Effector memory CD4-positive, alpha-beta T cell (primary cell): Measurements from ENCODE around the gene ASB17.
"Not testable (repeated sequence)": the region's sequence is repeated elsewhere in the genome, so short reads cannot be mapped to it uniquely, and the experiment has no call there.

Experiments used
- DNase-seq, 3 donors: peaks; one replicate each; pipeline ENCODE4 v3.0.0-alpha.2; 2020
- H3K27ac ChIP-seq: 2 replicates; pipeline ENCODE4 v1.7.0; 2013; ENCODE audit warnings: mild to moderate bottlenecking, low read length, moderate library complexity; ENCODE audit not compliant: insufficient read depth, poor library complexity, severe bottlenecking
- H3K27me3 ChIP-seq: replicated peaks from 2 replicates; pipeline ENCODE4 v1.7.0; 2013; ENCODE audit warnings: mild to moderate bottlenecking, low read length; ENCODE audit not compliant: insufficient read depth, control insufficient read depth, poor library complexity, severe bottlenecking
- H3K36me3 ChIP-seq: 2 replicates; pipeline ENCODE4 v1.7.0; 2013; ENCODE audit warnings: mild to moderate bottlenecking, low read length, moderate library complexity; ENCODE audit not compliant: control insufficient read depth, insufficient read depth
- H3K4me1 ChIP-seq: 2 replicates; pipeline ENCODE4 v1.7.0; 2013; ENCODE audit warnings: low read length, mild to moderate bottlenecking; ENCODE audit not compliant: control insufficient read depth, insufficient read depth, poor library complexity, severe bottlenecking
- H3K4me3 ChIP-seq: 2 replicates; pipeline ENCODE4 v1.7.0; 2013; ENCODE audit warnings: low read length, low read depth, mild to moderate bottlenecking; ENCODE audit not compliant: insufficient read depth, poor library complexity, severe bottlenecking
- H3K9me3 ChIP-seq: 2 replicates; pipeline ENCODE4 v1.7.0; 2013; ENCODE audit warnings: mild to moderate bottlenecking, low read length, moderate library complexity; ENCODE audit not compliant: control insufficient read depth

The ASB17 gene

DNA sequence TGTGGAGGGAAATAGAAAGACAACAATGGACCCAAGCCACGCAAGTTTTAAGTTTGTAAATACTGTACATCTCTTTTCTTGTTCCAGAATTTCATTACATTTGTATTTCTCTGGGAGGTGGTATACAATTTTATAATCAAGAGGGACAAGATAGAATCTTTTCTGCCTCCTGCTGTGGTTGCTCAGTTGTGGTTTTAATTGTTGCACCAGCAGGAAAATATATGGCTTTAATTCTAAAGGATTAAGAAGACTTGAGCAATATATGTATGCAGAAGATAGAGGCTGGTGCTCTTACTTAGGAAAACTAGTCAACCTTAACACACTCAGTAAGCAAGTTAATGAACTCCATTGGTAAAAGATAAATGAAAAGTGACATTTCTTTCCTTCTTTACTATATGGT, 19.8 kb upstream of the ASB17 start:
- Histone ChIP-seq H3K4me1 (no peaks in the 10 kb centered on the region), H3K4me3 (no peak overlapping the region), H3K27me3 (no peaks in the 10 kb centered on the region), H3K27ac (no peak overlapping the region), H3K9me3 (no peaks in the 10 kb centered on the region), H3K36me3 (no peaks in the 10 kb centered on the region)
- no peak for DNase-seq

DNA sequence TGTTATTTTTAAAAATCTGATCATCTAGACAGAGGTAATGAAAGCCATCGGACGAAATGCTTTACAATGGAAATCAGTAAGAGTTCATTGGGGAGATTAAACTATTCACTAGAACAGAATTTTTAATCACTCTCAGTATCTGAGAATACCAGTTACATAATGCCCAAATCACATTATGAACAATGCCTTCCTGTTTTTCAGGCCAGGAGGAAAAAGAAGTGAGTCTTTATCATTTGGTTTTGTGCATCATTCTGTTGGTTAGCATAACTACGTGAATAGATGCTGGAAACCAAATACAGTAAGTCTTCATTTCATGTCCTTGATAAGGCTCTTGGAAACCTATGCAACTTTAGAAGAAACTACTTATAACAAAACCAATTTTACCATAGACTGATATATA, 18.0 kb upstream of the ASB17 start:
- no peaks in the 10 kb centered on the region for H3K4me1 ChIP-seq
- H3K9me3 ChIP-seq, result no peaks in the 10 kb centered on the region
- H3K36me3 ChIP-seq, result no peaks in the 10 kb centered on the region
- H3K4me3 ChIP-seq, result no peak overlapping the region
- H3K27ac ChIP-seq, result no peak overlapping the region
- no peak for DNase-seq
- no peaks in the 10 kb centered on the region for H3K27me3 ChIP-seq

DNA sequence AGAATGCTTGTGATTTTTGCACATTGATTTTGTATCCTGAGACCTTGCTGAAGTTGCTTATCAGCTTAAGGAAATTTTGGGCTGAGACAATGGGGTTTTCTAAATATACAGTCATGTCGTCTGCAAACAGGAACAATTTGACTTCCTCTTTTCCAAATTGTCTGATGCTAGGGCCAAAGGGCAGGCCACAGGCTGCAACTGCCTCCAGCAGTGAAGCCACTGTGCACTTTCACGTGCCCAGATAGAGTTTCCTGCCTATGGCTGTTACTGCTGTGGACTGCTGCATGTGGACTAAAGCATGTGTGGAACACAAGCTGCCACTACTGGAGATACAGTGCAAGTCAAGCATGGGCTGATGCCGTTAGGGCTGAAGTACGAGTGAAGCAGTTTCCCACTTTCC, 10.8 kb upstream of the ASB17 start:
- not testable (repeated sequence) for H3K36me3 ChIP-seq, H3K9me3 ChIP-seq, H3K4me3 ChIP-seq, H3K4me1 ChIP-seq, H3K27me3 ChIP-seq, H3K27ac ChIP-seq, DNase-seq

DNA sequence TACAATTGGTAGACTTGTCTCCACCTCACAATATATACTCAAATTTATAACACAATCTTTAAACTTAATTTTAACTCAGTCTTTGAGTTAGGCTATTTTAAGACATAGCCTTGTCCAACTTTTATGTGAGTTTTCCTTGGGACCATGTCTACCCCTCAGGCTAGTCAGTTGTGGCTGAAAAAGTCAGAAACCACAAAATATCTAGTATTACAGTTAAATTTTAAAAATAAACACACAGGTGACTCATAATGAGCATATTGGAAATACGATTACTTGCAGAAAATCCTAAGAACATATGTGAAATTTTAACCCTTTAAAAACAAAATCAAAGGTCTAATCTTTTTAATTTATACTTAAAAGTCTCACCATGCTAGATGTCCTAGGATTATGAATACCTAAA, 4.8 kb upstream of the ASB17 start:
- no peak for DNase-seq
- H3K27me3 ChIP-seq, result no peaks in the 10 kb centered on the region
- H3K9me3 ChIP-seq, result no peaks in the 10 kb centered on the region
- no peaks in the 10 kb centered on the region for H3K4me1 ChIP-seq
- H3K4me3 ChIP-seq, result no peak overlapping the region
- H3K27ac ChIP-seq, result no peak overlapping the region
- no peaks in the 10 kb centered on the region for H3K36me3 ChIP-seq

DNA sequence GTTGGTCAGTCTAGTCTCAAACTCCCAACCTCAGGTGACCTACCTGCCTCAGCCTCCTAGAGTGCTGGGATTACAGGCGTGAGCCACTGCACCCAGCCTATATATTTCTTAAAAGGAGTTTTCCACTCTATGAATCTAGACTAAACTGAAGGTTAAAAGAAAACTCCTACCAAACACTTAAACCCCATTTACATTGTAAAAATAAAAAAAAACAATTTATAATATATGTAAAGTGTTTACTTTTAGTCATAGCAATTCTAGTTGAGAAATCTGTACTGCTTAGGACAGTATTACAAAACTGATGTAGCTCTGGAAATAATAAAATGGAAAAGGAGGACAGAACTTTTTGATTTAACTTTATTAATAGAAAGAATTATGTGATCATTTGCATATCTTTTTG, 9.5 kb downstream of the ASB17 start:
- Histone ChIP-seq H3K4me1 (no peaks in the 10 kb centered on the region), H3K36me3 (no peaks in the 10 kb centered on the region), H3K9me3 (no peaks in the 10 kb centered on the region), H3K4me3 (no peak overlapping the region), H3K27me3 (no peaks in the 10 kb centered on the region), H3K27ac (no peak overlapping the region)
- DNase-seq, result no peak

DNA sequence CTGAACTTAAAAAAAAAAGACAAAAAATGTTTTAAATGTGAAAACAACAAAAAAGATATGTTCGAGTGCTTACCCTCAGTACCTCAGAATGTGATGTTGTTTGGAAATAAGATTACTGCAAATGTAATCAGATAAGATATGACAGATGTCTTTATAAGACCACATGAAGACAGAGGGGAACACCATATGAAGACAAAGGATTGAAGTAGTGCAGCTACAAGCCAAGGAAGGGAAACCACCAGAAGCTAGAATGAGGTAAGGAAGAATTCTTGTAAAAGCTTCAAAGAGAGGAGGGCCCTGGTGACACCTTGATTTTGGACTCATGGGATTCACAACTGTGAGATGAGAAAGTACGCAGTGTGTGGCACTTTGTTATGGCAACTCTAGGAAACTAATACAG, 15.4 kb downstream of the ASB17 start:
- no peak overlapping the region for H3K4me3 ChIP-seq
- no peaks in the 10 kb centered on the region for H3K27me3 ChIP-seq
- DNase-seq, result no peak
- no peaks in the 10 kb centered on the region for H3K9me3 ChIP-seq
- H3K36me3 ChIP-seq, result no peaks in the 10 kb centered on the region
- H3K27ac ChIP-seq, result no peak overlapping the region
- no peaks in the 10 kb centered on the region for H3K4me1 ChIP-seq

DNA sequence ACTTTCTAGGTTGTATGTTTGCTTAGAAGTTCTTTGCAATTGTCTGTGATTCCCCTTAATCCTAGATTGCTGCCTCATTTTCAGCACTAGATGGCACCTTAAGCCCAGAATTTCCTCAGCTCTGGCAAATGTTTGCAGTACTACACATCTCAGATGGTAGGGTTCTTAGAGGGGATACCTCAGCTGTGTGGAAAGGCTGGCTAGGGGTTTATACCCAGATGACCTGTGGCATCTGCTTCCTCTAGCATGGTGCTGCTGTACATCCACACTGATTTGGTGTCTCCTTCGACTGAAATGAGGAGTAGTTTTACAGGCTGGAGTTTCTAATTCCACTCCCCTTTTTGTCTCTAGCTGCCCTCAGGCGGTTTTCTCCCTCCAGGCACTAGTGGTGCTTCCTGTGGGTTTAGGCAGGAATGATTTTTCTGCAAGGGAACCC, 23.5 kb downstream of the ASB17 start:
- DNase-seq, result no peak
- no peak overlapping the region for H3K27ac ChIP-seq
- no peak overlapping the region for H3K4me3 ChIP-seq
- H3K36me3 ChIP-seq, result no peaks in the 10 kb centered on the region
- H3K4me1 ChIP-seq, result no peaks in the 10 kb centered on the region
- no peaks in the 10 kb centered on the region for H3K9me3 ChIP-seq
- H3K27me3 ChIP-seq, result no peaks in the 10 kb centered on the region

DNA sequence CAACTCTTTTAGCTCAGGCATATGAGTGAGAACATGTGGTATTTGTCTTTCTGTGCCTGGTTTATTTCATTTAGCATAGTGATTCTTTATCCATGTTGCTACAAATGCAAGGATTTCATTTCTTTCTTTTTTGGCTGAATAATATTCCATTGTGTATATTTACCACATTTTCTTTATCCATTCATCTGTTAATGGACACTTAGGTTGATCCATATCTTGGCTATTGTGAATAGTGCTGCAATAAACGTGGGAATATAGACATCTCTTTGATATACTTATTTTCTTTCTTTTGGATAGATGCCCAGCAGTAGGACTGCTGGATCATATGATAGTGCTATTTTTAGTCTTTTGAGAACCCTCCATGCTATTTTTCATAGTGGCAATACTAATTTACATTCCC, 30.8 kb downstream of the ASB17 start:
- no peak overlapping the region for H3K27ac ChIP-seq
- H3K27me3 ChIP-seq, result no peaks in the 10 kb centered on the region
- H3K4me3 ChIP-seq, result no peak overlapping the region
- no peaks in the 10 kb centered on the region for H3K4me1 ChIP-seq
- H3K36me3 ChIP-seq, result no peaks in the 10 kb centered on the region
- no peak for DNase-seq
- no peaks in the 10 kb centered on the region for H3K9me3 ChIP-seq

DNA sequence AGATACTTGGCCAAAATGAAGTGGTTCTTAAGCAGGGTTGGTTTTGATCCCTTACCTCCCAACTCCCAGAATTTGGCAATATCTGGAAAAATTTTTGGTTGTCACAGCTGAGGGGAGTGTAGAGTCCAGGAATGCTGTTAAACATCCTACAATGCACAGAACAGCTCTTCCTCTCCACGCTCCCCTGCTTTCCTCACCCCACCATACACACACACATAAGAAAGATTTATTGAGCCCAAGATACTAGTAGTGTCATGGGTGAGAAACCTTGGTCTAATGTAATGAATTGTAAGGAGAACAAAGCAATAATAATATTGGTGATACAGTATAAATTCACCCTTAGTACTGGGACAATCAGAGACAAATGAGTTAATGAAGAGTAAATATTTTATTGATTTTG, 47.8 kb downstream of the ASB17 start:
- Histone ChIP-seq H3K36me3 (no peaks in the 10 kb centered on the region), H3K27me3 (no peaks in the 10 kb centered on the region), H3K4me1 (no peaks in the 10 kb centered on the region), H3K27ac (no peak overlapping the region), H3K4me3 (no peak overlapping the region), H3K9me3 (no peaks in the 10 kb centered on the region)
- no peak for DNase-seq

DNA sequence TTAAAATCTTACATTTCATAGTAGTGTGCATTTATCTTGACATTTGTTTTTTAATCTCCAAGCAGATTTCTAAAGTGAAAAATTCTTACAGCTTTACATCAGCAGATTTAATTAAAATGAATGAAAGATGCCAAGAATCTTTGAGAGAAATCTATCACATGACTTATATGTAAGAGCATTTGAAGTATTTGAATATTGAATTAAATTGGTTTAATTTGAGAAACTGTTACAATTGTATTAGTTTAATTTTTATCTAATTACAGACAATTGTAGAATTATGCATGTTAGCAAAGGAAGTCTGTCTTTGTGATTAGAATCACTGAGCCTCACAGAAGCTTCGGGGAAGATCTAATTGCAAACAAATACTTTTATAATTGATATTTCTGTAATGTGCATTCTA, 52.2 kb downstream of the ASB17 start:
- H3K4me3 ChIP-seq, result no peak overlapping the region

DNA sequence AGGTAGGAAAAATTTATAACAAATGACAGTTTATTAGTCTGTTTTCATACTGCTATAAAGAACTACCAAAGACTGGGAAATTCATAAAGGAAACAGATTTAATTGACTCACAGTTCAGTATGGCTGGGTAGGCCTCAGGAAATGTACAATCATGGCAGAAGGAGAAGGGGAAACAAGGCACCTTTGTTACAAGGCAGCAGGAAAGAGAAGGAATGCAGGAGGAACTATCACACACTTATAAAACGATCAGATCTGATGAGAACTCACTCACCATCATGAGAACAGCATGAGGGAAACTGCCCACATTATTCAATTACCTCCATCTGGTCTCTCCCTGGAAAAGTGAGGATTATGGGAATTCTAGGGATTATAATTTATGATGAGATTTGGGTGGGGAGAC, 61.3 kb downstream of the ASB17 start:
- no peaks in the 10 kb centered on the region for H3K27me3 ChIP-seq
- H3K4me1 ChIP-seq, result no peaks in the 10 kb centered on the region
- H3K36me3 ChIP-seq, result no peaks in the 10 kb centered on the region
- DNase-seq, result no peak
- H3K9me3 ChIP-seq, result no peaks in the 10 kb centered on the region
- no peak overlapping the region for H3K27ac ChIP-seq
- H3K4me3 ChIP-seq, result no peak overlapping the region

More for the DNA sequence above, 52.2 kb downstream of the ASB17 start:
- no peaks in the 10 kb centered on the region for H3K9me3 ChIP-seq
- no peak overlapping the region for H3K27ac ChIP-seq
- H3K27me3 ChIP-seq, result no peaks in the 10 kb centered on the region
- H3K4me1 ChIP-seq, result no peaks in the 10 kb centered on the region
- no peaks in the 10 kb centered on the region for H3K36me3 ChIP-seq
- DNase-seq, result no peak
